H1 (cell line): ENCODE data around the gene SLC25A42. TPM values are rescaled to one million over a fixed set of nuclear protein-coding genes. Genes with fewer than 3 reads are reported as not detected.
A peak's percentile ranks its signal among the peaks of the same experiment; 100 is the strongest.

Experiments
- CTCF ChIA-PET: fragments of 300-600 bp; sonication (Branson Sonifier 250); formaldehyde crosslinking; loops from one replicate; lab custom pipeline; 2021; ENCODE audit not compliant: partially characterized antibody; lab: Charles Lee
- POLR2A ChIA-PET: fragments of 300-600 bp; sonication (Branson Sonifier 250); formaldehyde crosslinking; loops from one replicate; lab custom pipeline; 2021; ENCODE audit warnings: inconsistent platforms; ENCODE audit not compliant: partially characterized antibody; lab: Charles Lee
- DNase-seq, 2 experiments: peaks; one replicate each; pipeline versions ENCODE4 v3.0.0 to v3.0.0-alpha.2; 2010 to 2022; ENCODE audit warnings: low spot score in 2 of 2, low read depth in 1 of 2, mixed read lengths in 1 of 2
- FAIRE-seq: peaks from 2 replicates; lab custom pipeline; 2011; peaks lifted over from hg19 to GRCh38; lab: Jason Lieb, UNC
- H2AFZ ChIP-seq: 2 replicates; pipeline ENCODE4 v1.8.1; 2012; ENCODE audit warnings: low read length, inconsistent platforms
- H2AK5ac ChIP-seq: 2 replicates; pipeline ENCODE4 v1.6.1; 2013; ENCODE audit warnings: low read depth, low read length
- H2BK120ac ChIP-seq: replicated peaks from 2 replicates; pipeline ENCODE3; 2013; ENCODE audit warnings: low read depth, low read length, inconsistent platforms
- H2BK12ac ChIP-seq: 2 replicates; pipeline ENCODE4 v1.6.1; 2013; ENCODE audit warnings: low read depth, low read length
- H2BK15ac ChIP-seq: 2 replicates; pipeline ENCODE4 v1.6.1; 2013; ENCODE audit warnings: low read length
- H2BK20ac ChIP-seq: 2 replicates; pipeline ENCODE4 v1.6.1; 2013; ENCODE audit warnings: low read length
- H2BK5ac ChIP-seq: 2 replicates; pipeline ENCODE4 v1.6.1; 2013; ENCODE audit warnings: low read depth, low read length
- H3K14ac ChIP-seq: 2 replicates; pipeline ENCODE4 v1.6.1; 2013; ENCODE audit warnings: inconsistent platforms; ENCODE audit not compliant: insufficient read length
- H3K18ac ChIP-seq: 2 replicates; pipeline ENCODE4 v1.6.1; 2013; ENCODE audit warnings: low read length; ENCODE audit errors: extremely low read depth
- H3K23ac ChIP-seq: 2 replicates; pipeline ENCODE4 v1.6.1; 2013; ENCODE audit warnings: inconsistent platforms; ENCODE audit not compliant: insufficient read length
- H3K23me2 ChIP-seq: 2 replicates; pipeline ENCODE4 v1.6.1; 2013; ENCODE audit warnings: low read depth, low read length
- H3K27ac ChIP-seq: 2 replicates; pipeline ENCODE4 v1.6.1; 2011; ENCODE audit warnings: low read depth, low read length, inconsistent platforms
- H3K27me3 ChIP-seq, 4 experiments: replicated peaks in 1 of 4; 1 replicate in 1 of 4; 2 replicates in 3 of 4; pipeline versions ENCODE4 v1.6.1 to v1.8.1; 2011 to 2013; ENCODE audit warnings: low read length in 3 of 4, mild to moderate bottlenecking in 3 of 4, inconsistent platforms in 2 of 4, mixed read lengths in 2 of 4, moderate library complexity in 1 of 4; ENCODE audit not compliant: control insufficient read depth in 3 of 4, insufficient read depth in 3 of 4; ENCODE audit errors: extremely low read depth in 1 of 4
- H3K36me3 ChIP-seq, 4 experiments: 2 replicates each; pipeline versions ENCODE4 v1.6.1 to v1.8.1; 2011 to 2013; ENCODE audit warnings: mild to moderate bottlenecking in 4 of 4, low read length in 3 of 4, moderate library complexity in 2 of 4, control low read depth in 1 of 4, inconsistent platforms in 1 of 4; ENCODE audit not compliant: insufficient read depth in 4 of 4, control insufficient read depth in 2 of 4
- H3K4ac ChIP-seq: replicated peaks from 2 replicates; pipeline ENCODE3; 2013; ENCODE audit warnings: low read length, low read depth, mixed read lengths, inconsistent platforms; ENCODE audit not compliant: insufficient read length
- H3K4me1 ChIP-seq, 4 experiments: replicated peaks in 1 of 4; 1 replicate in 1 of 4; 2 replicates in 3 of 4; pipeline versions ENCODE4 v1.6.1 to v1.8.1; 2011 to 2013; ENCODE audit warnings: low read length in 3 of 4, inconsistent platforms in 2 of 4, mixed read lengths in 1 of 4; ENCODE audit not compliant: insufficient read depth in 4 of 4, control insufficient read depth in 3 of 4
- H3K4me2 ChIP-seq, 2 experiments: 2 replicates each; pipeline versions ENCODE4 v1.6.1 to v1.8.1; 2011 to 2013; ENCODE audit warnings: low read depth in 2 of 2, low read length in 2 of 2, control low read depth in 1 of 2, inconsistent platforms in 1 of 2, mild to moderate bottlenecking in 1 of 2; ENCODE audit not compliant: insufficient read depth in 1 of 2
- H3K4me3 ChIP-seq, 4 experiments: fragments of 200-600, 300-600 bp in 1 of 4; sonication (generic), shearing (Covaris generic), sonication (Bioruptor Twin) in 1 of 4; 2 replicates each; pipeline versions ENCODE4 v1.5.1 to v1.8.1; 2011 to 2016; ENCODE audit warnings: low read length in 4 of 4, low read depth in 3 of 4, control low read depth in 2 of 4, inconsistent platforms in 2 of 4, mild to moderate bottlenecking in 2 of 4, mixed read lengths in 1 of 4, moderate library complexity in 1 of 4; ENCODE audit not compliant: insufficient read depth in 2 of 4; ENCODE audit errors: extremely low read depth in 1 of 4
- H3K56ac ChIP-seq: replicated peaks from 2 replicates; pipeline ENCODE3; 2013; ENCODE audit warnings: low read depth, mild to moderate bottlenecking, mixed read lengths, low read length, inconsistent platforms; ENCODE audit not compliant: insufficient read length
- H3K79me1 ChIP-seq: 2 replicates; pipeline ENCODE4 v1.6.1; 2013; ENCODE audit warnings: low read depth, low read length, control low read depth
- H3K79me2 ChIP-seq, 2 experiments: 2 replicates each; pipeline versions ENCODE4 v1.6.1 to v1.8.1; 2012 to 2013; ENCODE audit warnings: low read length in 2 of 2, mild to moderate bottlenecking in 2 of 2, inconsistent platforms in 1 of 2; ENCODE audit not compliant: insufficient read depth in 2 of 2, control insufficient read depth in 1 of 2
- H3K9ac ChIP-seq, 4 experiments: replicated peaks in 1 of 4; 1 replicate in 1 of 4; 2 replicates in 3 of 4; pipeline versions ENCODE4 v1.6.1 to v1.8.1; 2011 to 2013; ENCODE audit warnings: low read depth in 3 of 4, low read length in 3 of 4, control low read depth in 2 of 4, mild to moderate bottlenecking in 2 of 4, moderate library complexity in 2 of 4, inconsistent platforms in 1 of 4; ENCODE audit errors: extremely low read depth in 1 of 4
- H3K9me3 ChIP-seq, 2 experiments: 2 replicates each; pipeline versions ENCODE4 v1.6.1 to v1.8.1; 2012 to 2013; ENCODE audit warnings: mild to moderate bottlenecking in 2 of 2, moderate library complexity in 2 of 2, control low read depth in 1 of 2, inconsistent platforms in 1 of 2, low read depth in 1 of 2, low read length in 1 of 2, mixed read lengths in 1 of 2; ENCODE audit not compliant: insufficient read depth in 2 of 2
- H4K20me1 ChIP-seq, 2 experiments: replicated peaks in 1 of 2; 2 replicates each; pipeline versions ENCODE3 to v1.8.1; 2011 to 2013; ENCODE audit warnings: inconsistent platforms in 2 of 2, low read length in 2 of 2, mild to moderate bottlenecking in 1 of 2; ENCODE audit not compliant: insufficient read depth in 2 of 2, control insufficient read depth in 1 of 2
- H4K5ac ChIP-seq: 2 replicates; pipeline ENCODE4 v1.6.1; 2013; ENCODE audit warnings: low read length, low read depth, mixed read lengths, inconsistent platforms; ENCODE audit not compliant: insufficient read length
- H4K8ac ChIP-seq: 2 replicates; pipeline ENCODE4 v1.8.0; 2013; ENCODE audit warnings: mild to moderate bottlenecking, moderate library complexity, low read length, inconsistent platforms; ENCODE audit not compliant: insufficient read depth; ENCODE audit errors: extremely low read depth
- H4K91ac ChIP-seq: replicated peaks from 2 replicates; pipeline ENCODE3; 2013; ENCODE audit warnings: low read length, mixed read lengths, inconsistent platforms; ENCODE audit not compliant: insufficient read length
- BRCA1 ChIP-seq: IDR thresholded peaks from 2 replicates; pipeline ENCODE4 v1.6.1; 2012; ENCODE audit warnings: low read depth, low read length, improper control_type of control experiment
- EZH2 ChIP-seq: fragments of 200-600 bp; sonication (generic); IDR thresholded peaks from 2 replicates; pipeline ENCODE4 v1.7.1; 2012; ENCODE audit warnings: low read depth, mild to moderate bottlenecking, moderate library complexity, low read length, inconsistent platforms; ENCODE audit not compliant: severe bottlenecking
- GTF2F1 ChIP-seq: IDR thresholded peaks from 2 replicates; pipeline ENCODE4 v1.6.1; 2012; ENCODE audit warnings: low read depth, low read length, improper control_type of control experiment, borderline replicate concordance
- KDM1A ChIP-seq: fragments of 200-600, 300-600 bp; sonication (generic); IDR thresholded peaks from 2 replicates; pipeline ENCODE4 v1.7.1; 2016; ENCODE audit warnings: mild to moderate bottlenecking, low read length, borderline replicate concordance
- MAFK ChIP-seq: IDR thresholded peaks from 2 replicates; pipeline ENCODE4 v1.6.1; 2012; ENCODE audit warnings: low read depth, mild to moderate bottlenecking, improper control_type of control experiment, low read length
- NRF1 ChIP-seq: IDR thresholded peaks from 2 replicates; pipeline ENCODE4 v1.6.1; 2011; ENCODE audit warnings: mild to moderate bottlenecking, low read depth, low read length, improper control_type of control experiment
- RNF2 ChIP-seq: fragments of 200-900, 300-1000 bp; sonication (generic); IDR thresholded peaks from 2 replicates; pipeline ENCODE4 v1.7.1; 2016; ENCODE audit warnings: borderline replicate concordance, low read depth, mild to moderate bottlenecking, antibody characterized with exemption, low read length; ENCODE audit not compliant: poor library complexity, severe bottlenecking; ENCODE audit errors: missing control alignments
- SP4 ChIP-seq: IDR thresholded peaks from 2 replicates; pipeline ENCODE4 v1.6.1; 2012; ENCODE audit warnings: low read length, inconsistent platforms
- SRF ChIP-seq: IDR thresholded peaks from 2 replicates; pipeline ENCODE4 v1.6.1; 2011; ENCODE audit warnings: mild to moderate bottlenecking, low read depth, low read length, moderate library complexity
- TCF12 ChIP-seq: IDR thresholded peaks from 2 replicates; pipeline ENCODE4 v1.6.1; 2011; ENCODE audit warnings: low read depth, mild to moderate bottlenecking, low read length
- WGBS, 2 experiments: shearing (Covaris generic) in 1 of 2; methylation state at CpG; one replicate each; pipeline versions ENCODE4 v1.1.6 to v1.1.7; 2013 to 2015; ENCODE audit warnings: low lambda C conversion rate in 2 of 2, mixed read lengths in 2 of 2, inconsistent platforms in 1 of 2, low coverage in 1 of 2, missing lambda C conversion rate in 1 of 2; ENCODE audit not compliant: insufficient replicate concordance in 2 of 2, insufficient coverage in 1 of 2, insufficient read length in 1 of 2; ENCODE audit errors: extremely low coverage in 1 of 2, missing lambda C conversion rate in 1 of 2; 5-methylcytosine and 5-hydroxymethylcytosine counted together
- polyA plus RNA-seq, 7 experiments: library from polyadenylated mRNA; depleted of rRNA in 3 of 7; stranded (reverse) in 5 of 7; unstranded in 2 of 7; fragments of >200 nt in 5 of 7; fragments of 200-250 nt in 2 of 7; gene quantifications; 1 replicate in 5 of 7; 2 replicates in 1 of 7; 4 replicates in 1 of 7; pipeline versions ENCODE4 v1.2.1 to v1.2.3, GENCODE V29; 2011 to 2013; ENCODE audit warnings: missing spikeins in 2 of 7, mixed read lengths in 2 of 7
- total RNA-seq: library from RNA; stranded (reverse); fragmentation: NEBNext Ultra II Directional; extraction: Animal tissue kit (Norgen Biotek cat#: 25700); gene quantifications from 2 replicates; pipeline ENCODE4 v1.2.1, GENCODE V29; 2021
- TF ChIP-seq, protein P1 (sequence below): IDR thresholded peaks from 2 replicates; pipeline ENCODE4 v1.6.1; 2012; ENCODE audit warnings: low read length, inconsistent platforms

SLC25A42 gene
- total and polyA plus RNA-seq, 2 of the 8 experiments (the other 6 are each of a cell fraction or from before 2014, with no cell fraction given): 5.9 to 6.2 TPM

DNA sequence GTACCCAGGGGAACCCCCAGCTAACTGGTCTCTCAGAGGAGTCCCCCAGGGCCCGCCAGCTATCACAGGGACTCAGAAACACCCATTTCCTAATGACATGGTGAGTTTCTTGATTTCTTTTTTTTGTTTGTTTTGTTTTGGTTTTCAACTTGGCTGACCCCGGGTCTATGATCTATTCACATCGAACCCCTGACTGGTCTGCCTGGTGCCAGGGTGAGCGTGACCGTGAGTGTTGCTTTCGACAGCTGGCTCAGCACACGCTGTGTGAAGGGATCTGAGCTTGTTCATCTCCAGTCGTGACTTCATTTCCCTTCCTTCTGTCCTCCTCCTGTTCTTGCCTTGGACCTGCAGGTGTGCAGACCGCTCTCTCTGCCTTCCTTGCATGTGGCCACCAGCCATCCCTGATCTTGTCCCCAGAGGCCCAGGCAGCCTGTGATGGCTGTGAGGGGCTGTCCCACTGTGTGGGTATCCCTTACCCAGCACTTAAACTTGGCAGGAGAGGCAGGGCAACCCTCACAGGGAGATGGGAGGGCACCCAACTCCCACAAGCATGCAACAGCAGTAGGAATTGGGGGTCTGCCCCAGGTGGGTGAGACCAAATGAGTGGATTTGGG, 48.3 kb downstream of the SLC25A42 start:
- Histone ChIP-seq H2BK5ac (no peak overlapping the region), H3K4me3 (no peak overlapping the region), H4K8ac (no peak overlapping the region), H3K79me2 (no peaks in the 10 kb centered on the region), H3K36me3 (no peaks in the 10 kb centered on the region), H2BK12ac (peak overlapping the region; percentile 30; the same call in 1 of the 2 replicates), H3K27ac (no peak overlapping the region), H4K91ac (no peak overlapping the region), H3K4me2 (no peak overlapping the region), H3K4me1 (peaks cover 0 to 3% (median 2%) of the 10 kb centered on the region in 4 experiments; a peak in 4 of 7 replicates), H3K9ac (no peak overlapping the region), H2BK20ac (no peak overlapping the region), H2AFZ (no peak overlapping the region), H4K20me1 (peaks cover 0 to 4% of the 10 kb centered on the region in 2 experiments), H3K9me3 (no peaks in the 10 kb centered on the region), H2BK15ac (no peak overlapping the region), H3K14ac (no peak overlapping the region), H3K4ac (no peak overlapping the region), H3K23ac (no peak overlapping the region), H3K23me2 (peaks cover 6% of the 10 kb centered on the region; the same call in 1 of the 2 replicates), H4K5ac (no peak overlapping the region), H2BK120ac (no peak overlapping the region), H3K18ac (no peak overlapping the region), H3K27me3 (0 out of 7 replicates have a peak, but pooled peaks cover 0 to 2% (median 0%) of the 10 kb centered on the region in 4 experiments), H2AK5ac (peak overlapping the region; percentile 24; the same call in 1 of the 2 replicates), H3K56ac (no peak overlapping the region), H3K79me1 (0 out of 2 replicates have a peak, but pooled peaks cover 2% of the 10 kb centered on the region)
- 91% methylated on average over 9 of the region's 9 CpGs; no CpG with 5 or more reads in 1 of the 2 experiments for WGBS, 2 experiments
- POLR2A ChIA-PET: interaction anchor here (0.6 to 1.9 kb wide), 4 partner anchors 8 to 156 kb away, joined by 3 to 6 read pairs (median 4); no protein-coding TSS in a partner anchor
- CTCF ChIA-PET: interaction anchor here (0.6 to 3.8 kb wide), 11 partner anchors 10 to 71 kb away, joined by 3 to 42 read pairs (median 5); no protein-coding TSS in a partner anchor
- FAIRE-seq (no peak), DNase-seq (no peak)
- no peak for TF ChIP-seq SP4
- no peak for TF ChIP-seq RNF2
- no peak for TF ChIP-seq EZH2
- no peak for TF ChIP-seq BRCA1
- TF ChIP-seq SRF: no peak
- TF ChIP-seq MAFK: no peak
- TF ChIP-seq, protein P1, sequence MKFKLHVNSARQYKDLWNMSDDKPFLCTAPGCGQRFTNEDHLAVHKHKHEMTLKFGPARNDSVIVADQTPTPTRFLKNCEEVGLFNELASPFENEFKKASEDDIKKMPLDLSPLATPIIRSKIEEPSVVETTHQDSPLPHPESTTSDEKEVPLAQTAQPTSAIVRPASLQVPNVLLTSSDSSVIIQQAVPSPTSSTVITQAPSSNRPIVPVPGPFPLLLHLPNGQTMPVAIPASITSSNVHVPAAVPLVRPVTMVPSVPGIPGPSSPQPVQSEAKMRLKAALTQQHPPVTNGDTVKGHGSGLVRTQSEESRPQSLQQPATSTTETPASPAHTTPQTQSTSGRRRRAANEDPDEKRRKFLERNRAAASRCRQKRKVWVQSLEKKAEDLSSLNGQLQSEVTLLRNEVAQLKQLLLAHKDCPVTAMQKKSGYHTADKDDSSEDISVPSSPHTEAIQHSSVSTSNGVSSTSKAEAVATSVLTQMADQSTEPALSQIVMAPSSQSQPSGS: no peak
- TF ChIP-seq GTF2F1: no peak
- no peak for TF ChIP-seq KDM1A
- no peak for TF ChIP-seq TCF12
- TF ChIP-seq NRF1: no peak
